ENCODE results near the gene BANF2.

Gene BANF2

DNA sequence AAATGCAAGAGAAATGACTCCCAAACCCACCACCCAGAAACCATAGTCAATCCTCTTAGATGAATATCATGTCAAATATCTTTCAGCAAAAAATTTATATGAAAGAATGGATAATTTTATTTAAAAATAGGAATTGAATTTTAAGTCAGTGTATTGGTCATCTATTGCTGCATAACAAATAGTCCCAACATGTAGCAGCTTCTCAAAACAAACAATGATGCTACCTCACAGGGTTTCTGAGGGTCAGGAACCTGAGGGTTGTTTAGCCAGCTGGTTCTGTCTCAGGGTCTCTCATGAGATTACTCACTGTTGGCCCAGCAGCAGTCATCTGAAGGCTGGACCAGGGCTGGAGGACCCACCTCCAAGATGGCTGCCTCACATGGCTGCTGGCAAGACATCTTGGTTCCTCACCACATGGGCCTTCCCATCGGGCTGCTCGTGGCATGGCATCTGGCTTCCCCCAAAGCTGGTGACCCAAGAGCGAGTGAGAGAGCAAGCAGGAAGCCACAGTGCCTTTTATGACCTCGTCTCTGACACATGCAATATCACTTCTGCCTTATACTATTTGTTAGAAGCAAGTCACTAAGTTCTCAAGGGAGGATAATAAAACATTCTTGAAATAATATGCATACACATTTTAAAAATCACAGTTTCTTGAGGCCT lies 36.3 kb downstream of the BANF2 start:
- DNase-seq (ENCODE audit: low read depth), result no peak

DNA sequence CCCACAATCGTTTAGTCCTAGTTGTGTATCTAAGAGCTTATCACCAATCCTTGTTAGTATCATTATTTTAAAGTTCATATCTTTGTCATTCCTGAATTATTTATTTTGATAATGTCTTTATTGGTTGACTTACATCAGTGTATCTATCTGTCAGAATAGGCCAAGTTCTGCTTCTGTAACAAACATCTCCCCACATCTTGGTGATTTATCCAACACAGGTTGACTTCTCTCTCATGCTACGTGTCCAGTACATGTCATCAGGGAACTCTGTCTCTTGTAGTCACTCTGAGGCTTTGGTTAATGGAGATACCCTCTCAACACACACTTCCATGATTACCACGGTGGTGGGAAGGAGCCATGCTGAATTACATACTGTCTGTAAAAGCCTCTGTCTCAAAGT lies 38.4 kb downstream of the BANF2 start:
- no peak for DNase-seq (ENCODE audit: low read depth)

DNA sequence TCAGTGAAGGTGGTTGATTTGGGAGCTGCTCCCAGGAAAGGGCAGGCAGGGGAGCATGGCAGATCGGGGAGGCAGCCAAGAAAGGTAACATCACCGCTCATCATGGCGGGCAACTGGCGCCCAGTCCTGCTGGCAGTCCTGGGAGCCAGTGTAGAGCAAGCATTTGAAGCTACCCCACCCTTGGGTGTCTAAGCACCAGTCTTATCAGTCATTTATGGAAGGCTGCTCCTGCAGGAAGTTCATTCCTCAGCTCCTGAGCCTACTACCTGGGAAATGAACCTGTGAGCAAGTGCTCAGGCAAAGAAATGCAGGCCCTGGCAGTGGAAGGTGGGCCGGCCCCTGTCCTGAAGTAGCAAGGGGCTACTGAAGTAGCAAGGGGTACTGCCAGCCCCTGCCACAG lies 41.5 kb downstream of the BANF2 start:
- no peak for DNase-seq (ENCODE audit: low read depth)

DNA sequence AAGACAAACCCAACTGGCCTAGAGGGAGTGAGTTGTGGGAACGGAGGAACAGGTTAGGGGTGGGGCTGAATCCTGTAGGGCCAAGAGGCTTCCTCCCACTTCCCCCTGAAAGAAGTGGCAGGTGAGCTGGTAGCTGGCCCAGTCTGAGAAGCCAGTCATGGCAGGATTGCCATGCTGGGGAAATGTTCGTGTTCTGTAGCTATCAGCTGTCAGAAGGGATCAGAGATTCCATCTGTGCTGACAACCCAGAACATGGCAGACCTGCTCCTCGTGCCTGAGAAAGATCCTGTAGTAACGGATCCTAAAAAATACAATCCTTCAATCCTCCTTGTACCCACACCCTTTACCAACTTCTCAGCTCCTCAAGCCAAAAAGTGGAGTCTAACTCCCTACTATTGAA lies 43.0 kb downstream of the BANF2 start:
- DNase-seq (ENCODE audit: low read depth), result no peak

DNA sequence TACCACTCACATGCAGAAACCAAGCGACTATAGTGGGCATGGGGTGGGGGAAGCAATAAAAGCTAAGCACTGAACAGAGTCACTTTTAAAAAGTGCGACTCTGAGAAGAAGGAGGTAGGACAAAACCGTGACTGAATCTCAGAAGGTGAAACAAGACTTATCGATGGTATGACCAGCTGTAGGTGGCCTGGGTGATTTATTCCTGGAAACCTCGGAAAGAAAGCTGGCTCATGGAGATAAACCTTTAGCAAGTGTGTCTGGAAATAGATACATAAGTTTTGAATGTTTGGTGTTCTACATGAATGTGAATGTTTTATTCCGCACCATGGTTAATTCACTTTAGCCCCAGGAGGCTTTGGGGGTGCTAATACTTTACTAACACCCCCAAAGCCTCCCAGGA lies 43.9 kb downstream of the BANF2 start:
- no peak for DNase-seq (ENCODE audit: low read depth)

DNA sequence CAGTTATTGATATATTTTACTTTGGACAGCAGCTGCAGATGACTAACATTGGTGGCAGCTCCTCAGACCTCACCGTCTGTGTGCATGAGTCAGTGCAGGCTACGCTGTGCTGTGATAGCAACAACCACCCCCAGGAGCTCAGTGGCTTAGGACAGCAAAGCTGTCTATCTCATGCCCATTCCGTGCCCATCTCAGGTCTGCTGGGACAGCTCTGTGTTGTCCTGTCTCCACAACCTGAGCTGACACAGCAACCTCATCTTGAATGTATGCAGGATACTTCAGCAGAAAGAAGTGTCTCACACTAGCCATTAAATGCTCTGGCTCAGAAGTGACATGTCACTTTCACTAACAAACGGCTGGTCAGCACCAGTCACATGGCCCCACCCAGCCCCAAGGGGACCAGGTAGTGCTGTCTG lies 47.7 kb downstream of the BANF2 start:
- DNase-seq (ENCODE audit: low read depth), result peak; percentile 88

DNA sequence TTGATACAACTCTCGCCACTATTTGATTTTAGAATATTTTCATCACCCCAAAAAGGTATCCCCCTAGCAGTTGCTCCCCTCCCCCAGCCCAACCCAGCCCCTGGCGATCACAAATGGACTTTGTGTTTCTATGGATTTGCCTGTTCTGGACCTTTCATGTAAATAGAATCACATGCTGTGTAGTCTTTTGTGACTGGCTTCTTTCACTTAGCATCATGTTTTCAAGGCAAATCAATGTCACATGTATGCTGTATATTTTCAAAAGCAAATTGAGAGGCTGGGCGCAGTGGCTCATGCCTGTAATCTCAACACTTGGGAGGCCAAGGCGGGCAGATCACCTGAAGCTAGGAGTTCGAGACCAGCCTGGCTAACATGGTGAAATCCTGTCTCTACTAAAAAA lies 48.5 kb downstream of the BANF2 start:
- no peak for DNase-seq (ENCODE audit: low read depth)

DNA sequence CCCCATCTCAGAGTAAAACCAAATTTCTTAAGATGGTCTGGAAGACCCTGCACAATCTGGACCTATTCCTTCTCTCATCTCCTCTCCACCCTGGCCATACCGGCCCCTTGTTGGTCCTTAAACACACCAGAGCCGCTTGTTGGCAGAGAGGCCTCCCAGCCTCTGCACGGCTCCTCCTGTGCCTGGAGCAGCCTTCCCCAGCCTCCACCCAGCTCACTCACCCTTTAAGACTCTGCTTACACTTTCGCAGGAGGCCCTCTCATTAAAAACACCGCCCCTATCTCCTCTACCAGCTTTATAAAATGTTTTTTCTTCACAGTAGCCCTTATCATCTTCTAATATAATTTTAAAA lies 49.8 kb downstream of the BANF2 start:
- DNase-seq (ENCODE audit: low read depth), result no peak

DNA sequence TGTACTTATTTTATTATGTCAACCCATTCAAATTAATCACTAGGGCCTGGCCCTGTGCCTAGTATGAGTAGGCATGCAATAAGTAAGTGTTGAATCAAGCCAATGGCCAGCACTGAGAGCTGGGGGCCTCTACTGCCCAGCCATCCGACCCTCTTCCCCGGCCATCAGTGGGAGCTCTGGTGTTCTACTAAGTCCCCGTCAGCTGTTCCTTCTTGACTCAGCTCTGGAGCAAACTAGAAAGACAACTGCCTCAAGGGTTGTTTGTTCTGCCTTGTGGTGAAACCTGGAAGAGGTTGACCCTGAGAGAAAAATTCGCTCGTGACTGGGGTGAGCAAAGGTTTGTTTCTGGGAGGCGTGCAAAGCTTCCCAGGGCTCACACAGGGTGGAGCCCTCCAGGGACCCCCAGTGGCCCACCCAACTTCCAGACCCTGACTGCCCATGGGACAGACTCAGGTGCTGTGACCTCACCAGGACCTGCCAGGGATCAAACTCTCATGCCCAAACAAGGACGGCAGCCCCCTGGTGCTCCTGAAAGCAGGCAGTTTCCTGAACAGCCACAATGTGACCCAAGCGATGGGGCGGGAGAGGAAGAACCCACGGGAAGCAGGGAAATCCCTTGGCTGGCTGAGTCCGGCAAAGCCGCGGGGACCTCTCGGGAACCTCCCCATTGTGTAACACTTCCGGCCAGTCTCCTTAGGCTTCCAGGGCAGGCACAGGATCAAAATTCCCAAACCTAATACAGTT lies 50.4 kb downstream of the BANF2 start:
- DNase-seq (ENCODE audit: low read depth), result peak; percentile 72

DNA sequence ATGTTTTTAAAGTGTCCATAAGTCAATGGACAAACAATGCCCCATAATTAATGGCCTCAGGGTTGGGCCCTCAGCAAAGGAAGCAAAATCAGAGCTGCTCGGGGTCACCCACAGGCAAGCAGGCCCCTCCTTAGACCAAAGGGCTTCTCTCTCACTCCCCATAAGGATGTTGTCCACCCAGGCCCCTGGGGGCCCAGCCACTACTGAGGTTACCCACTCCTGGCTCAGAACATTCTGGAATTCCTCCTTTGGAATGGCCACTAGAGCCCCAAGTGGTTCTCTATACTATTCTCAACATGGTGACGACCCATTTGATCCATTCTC lies 50.9 kb downstream of the BANF2 start:
- DNase-seq (ENCODE audit: low read depth), result no peak

DNA sequence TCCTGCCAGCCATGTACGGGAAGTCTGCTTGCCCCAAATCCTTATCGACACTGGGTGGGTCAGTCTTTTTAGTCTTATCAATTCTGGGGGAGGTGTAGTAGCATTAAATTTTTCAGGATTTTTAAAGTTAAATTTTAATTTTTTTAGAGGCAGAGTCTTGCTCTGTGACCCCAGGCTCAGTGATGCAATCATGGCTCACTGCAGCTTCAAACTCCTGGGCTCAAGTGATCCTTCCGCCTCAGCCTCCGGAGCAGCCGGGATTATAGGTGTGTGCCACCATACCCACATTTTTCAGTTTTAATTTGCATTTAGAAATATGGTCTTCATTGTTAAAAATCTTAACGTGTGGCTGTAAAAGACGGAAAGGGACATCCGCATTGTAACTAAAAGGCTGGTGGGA lies 51.9 kb downstream of the BANF2 start:
- no peak for DNase-seq (ENCODE audit: low read depth)

DNA sequence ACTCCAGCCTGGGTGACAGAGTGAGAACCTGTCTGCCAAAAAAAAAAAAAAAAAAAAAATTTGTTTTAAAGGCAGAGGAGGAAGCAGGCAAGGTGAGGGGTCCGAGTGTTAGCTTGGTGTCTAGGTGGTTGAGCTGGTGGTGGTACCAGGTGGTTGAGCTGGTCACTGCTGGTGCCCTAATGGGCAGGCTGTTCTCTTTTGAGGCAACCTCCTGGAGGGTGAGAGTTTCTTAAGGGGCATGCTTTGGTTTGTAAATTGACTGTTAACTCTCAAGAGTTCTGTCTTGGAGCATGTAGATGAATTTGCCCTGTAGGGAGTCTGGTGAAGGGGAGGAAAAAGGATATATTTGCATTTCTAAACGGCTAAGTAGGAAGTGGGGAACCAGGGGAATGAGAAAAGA lies 52.7 kb downstream of the BANF2 start:
- no peak for DNase-seq (ENCODE audit: low read depth)

DNA sequence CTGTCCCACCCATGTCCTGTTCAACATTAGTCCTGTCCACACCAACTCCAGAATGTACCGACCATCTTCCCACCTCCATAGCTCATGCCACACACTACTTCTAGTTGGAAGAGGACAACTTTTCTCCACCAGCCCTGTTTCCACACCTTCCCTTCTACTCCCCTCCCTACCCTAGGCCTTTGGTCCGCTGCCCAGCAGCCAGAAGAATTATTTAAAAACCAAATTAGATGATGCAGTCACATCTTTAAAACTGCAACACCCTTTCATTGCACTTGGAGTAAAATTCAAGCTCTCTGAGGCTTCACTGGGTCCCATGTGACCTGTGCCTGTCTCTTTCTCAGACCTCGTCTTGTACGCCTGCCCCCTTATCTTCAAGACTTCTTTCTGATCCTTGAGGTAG lies 53.8 kb downstream of the BANF2 start:
- DNase-seq (ENCODE audit: low read depth), result no peak

DNA sequence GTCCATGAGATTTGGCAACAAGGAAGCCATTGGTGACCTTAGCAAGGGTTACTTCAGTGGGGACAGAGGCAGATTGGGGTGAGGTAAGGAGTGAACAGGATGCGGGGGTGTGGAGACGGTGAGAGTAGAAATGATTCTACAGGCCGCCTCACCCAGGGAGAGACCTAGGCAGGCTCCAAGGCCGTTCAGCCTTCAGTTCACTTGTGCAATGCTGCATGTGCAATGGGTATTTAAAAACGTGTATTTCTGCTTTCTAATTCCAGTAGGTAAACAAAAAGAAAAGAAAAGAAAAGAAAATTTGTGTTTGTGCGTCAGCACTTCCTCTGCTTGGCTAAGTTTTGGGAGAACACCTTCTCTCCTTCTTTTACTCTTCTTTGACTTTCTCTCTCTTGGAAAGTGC lies 56.8 kb downstream of the BANF2 start:
- DNase-seq (ENCODE audit: low read depth), result no peak

DNA sequence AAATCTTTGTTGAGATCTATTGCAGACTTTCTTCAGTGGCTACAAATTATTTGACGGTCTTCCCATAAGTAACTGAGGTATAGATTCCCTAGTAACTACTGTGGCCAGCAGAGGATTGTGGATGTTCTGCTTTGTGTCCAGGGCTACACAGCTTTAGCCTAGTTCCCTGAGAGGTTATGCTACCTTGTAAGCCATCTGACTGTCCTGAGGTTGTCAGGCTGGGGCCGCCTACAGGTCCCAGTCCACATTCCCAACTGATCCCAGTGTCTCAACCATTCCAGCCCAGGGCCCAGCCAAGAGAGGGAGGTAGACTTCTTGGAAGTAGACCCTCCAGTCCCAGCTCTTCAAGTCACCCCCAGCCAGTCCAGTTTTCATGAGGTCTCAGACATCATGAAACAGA lies 57.7 kb downstream of the BANF2 start:
- no peak for DNase-seq (ENCODE audit: low read depth)

DNA sequence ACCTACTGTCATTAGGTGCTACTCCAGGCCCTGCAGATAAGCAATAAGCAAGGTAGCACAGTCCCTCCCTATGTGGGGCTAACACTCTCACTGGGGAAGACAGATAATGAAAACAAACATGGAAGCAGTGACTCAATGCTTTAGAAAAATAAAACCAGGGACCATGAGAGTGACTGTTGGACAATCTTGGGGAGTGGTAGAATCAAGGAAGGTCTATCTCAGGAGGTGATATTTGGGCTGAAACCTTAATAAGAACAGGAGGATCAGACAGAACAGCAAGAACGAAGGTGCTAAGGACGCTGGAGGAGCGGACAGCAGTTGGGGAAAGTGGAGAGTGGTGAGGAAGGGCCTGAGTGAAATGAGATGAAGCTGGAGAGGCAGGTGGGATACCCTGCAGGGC lies 58.2 kb downstream of the BANF2 start:
- no peak for DNase-seq (ENCODE audit: low read depth)

DNA sequence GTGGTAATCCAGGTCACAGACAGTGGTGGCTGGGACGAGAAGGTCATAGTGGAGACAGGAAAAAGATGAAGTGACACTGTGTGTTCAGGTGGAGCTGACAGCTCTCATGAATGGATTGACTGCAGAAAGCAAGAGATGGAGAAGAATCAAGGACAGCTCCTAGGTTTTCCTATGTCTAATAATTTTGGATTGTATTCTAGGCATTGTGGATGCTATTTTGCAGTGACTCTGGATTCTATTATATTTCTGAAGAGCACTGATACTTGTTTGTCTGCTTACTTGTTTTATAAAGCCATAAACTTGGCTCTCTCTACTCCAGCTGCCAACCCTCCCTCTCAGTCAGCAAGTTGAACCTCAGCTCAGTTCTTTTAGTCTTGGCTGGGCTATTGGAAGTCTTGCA lies 58.7 kb downstream of the BANF2 start:
- no peak for DNase-seq (ENCODE audit: low read depth)

DNA sequence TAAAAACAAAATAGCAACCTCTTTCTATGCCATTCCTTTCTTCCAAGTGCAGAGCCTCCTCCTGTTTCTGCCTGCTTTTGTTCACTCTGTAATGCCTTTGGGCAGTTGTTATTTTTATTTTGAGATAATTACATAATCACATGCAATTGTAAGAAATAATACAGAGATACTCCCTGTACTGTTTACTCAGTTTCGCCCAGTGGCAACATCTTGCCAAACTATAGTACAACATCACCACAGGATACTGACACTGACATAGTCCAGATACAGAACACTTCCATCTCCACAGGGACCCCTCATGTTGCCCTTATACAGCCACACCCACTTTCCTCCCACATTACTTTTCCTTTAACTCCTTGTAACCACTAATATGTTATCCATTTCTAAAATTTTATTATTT lies 59.7 kb downstream of the BANF2 start:
- DNase-seq (ENCODE audit: low read depth), result peak; percentile 81

DNA sequence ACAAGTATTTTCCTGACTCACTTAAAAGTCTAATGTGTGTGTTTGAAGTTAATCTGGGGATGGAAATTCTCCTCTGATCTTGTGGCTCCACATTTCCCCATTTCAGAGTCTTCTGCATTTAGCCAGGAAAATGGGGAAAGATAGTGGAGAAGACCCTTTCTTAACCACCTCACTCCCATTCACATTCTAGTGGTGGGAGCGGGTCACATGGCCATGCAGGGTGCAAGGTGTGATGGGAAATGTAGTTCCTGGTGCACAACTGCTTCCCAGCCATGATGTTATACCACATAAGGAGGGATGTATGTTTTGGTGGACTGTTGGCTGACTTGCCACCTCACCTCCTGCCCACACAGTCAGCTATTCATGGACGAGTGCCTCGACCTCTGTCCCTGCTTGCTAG lies 61.8 kb downstream of the BANF2 start:
- DNase-seq (ENCODE audit: low read depth), result no peak

DNA sequence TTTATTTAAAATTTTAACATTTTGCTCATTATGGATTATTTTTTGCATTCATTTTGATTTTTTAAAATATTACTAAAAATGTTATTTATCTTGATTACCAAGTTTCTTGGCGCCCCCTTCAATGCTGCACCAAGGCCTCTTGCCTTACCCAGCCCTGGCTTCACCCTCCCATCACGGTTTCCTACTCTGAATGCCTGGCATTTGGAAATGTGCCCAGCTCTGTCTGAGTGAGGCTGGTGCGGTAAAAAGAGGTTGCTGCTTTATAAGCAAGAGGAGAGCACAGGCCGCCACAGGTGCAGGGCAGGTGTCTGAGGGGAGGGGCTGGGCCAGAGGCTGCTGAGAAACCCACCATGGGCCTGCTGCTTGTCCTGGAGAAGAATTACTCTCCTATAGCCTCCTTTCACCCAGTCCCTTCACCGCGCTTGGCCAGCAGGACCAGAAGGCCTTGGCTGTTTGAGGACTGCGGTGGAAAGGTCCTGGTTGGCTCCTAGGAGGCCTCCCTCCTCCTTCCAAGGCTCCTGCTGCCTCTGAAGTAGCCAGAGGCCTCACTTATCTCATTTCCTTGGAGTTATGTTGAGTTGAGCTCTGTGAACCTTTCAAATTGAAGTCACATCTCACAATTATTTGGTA lies 62.6 kb downstream of the BANF2 start:
- no peak for DNase-seq (ENCODE audit: low read depth)

DNA sequence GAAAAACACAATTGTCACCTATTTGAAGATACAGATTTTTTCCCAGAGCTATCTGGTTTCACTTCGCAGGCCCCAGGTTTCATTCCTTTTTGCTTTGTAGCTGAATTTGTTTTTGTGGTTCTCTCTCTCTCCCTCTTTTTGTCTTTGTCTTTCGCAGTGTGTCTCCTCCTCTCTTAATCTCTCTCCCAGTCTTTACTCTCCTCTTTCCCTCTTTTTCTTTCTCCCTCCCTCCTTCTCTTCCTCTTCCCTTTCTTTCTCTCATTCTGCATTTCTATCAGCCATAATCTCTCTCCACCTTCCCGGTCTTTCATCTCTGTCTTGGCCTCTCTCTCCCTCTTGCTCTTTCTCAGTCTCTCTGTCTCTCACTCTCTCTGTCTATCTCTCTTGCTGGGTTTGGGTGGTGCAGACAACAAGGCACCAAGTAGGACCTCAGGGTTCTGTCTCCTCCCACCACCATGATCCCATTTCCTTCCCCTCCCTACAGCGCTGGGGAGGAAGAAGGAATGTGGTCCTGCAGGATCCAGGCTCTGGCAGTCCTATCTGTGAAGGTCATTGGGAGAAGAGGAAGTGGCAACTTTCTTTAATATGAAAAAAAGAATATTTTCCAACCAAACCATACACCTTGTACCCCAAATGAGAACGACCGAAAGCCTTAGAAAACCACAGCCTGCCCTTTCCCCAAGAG lies 63.2 kb downstream of the BANF2 start:
- DNase-seq (ENCODE audit: low read depth), result no peak

DNA sequence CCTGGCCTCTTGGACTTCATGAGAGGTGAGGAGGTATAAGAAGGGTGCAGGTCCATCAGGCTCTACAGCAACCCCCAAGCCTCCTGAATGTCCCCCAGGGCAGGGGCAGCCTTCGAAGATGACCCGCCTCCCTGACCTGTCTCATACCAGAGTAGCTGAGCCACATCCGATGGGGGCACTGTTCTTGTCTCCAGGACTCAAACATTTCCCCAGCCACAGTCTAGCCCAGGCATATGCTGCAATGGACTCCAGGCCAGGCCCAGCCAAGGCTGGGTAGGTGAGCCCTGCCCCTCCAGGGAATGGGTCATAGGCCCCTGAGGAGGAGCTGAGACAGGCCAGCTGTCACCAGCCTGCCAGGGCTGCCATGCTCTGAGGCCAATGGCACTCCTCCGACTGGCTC lies 65.3 kb downstream of the BANF2 start:
- DNase-seq (ENCODE audit: low read depth), result no peak

DNA sequence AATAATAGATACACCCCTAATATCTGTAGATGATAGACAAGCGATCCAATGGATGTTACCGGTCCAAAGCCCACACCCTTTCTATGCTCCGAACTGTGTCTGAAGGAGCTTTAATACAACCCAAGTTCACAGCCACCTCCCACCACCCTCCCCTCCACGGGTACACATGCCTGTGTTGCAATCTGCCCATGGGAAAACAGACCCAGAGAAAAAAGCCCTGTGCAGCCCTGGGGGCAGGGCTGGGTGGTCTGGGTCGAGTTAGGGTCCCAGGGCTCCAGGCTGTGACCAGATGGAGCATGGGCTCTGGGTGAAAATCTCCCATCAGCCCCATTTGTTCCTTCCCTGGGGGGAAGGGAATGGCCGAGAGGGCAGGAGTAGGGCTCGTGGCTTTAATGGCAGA lies 65.8 kb downstream of the BANF2 start:
- no peak for DNase-seq (ENCODE audit: low read depth)
